HG03432 (cell line): ENCODE results near the gene C4A.
"Not testable (repeated sequence)": the region's sequence is repeated elsewhere in the genome, so short reads cannot be mapped to it uniquely, and the experiment has no call there.

Experiments used
- ATAC-seq: cut with Tn5 transposase; IDR thresholded peaks from one replicate; pipeline ENCODE4 v1.9.1; 2021; ENCODE audit warnings: mild to moderate bottlenecking, moderate library complexity; ENCODE audit not compliant: unreplicated experiment

C4A gene

GRCh38 chr6:31978831-31979230, 3.0 kb upstream of the C4A start:
- no peak for ATAC-seq

GRCh38 chr6:31979238-31979898, 2.5 kb upstream of the C4A start:
- no peak for ATAC-seq

GRCh38 chr6:31980195-31980876, 1.5 kb upstream of the C4A start:
- ATAC-seq: not testable (repeated sequence)

- ATAC-seq: not testable (repeated sequence)
Observed at GRCh38 chr6:31980998-31981397, 859 bp upstream of the C4A start.

- ATAC-seq: not testable (repeated sequence)
Observed at GRCh38 chr6:31989363-31989762, 7.5 kb downstream of the C4A start.

GRCh38 chr6:31994421-31994820, 12.6 kb downstream of the C4A start:
- ATAC-seq: not testable (repeated sequence)

GRCh38 chr6:31996385-31996784, 14.5 kb downstream of the C4A start:
- not testable (repeated sequence) for ATAC-seq

- ATAC-seq: not testable (repeated sequence)
Observed at GRCh38 chr6:32002546-32003268, 20.9 kb downstream of the C4A start.

GRCh38 chr6:32003301-32003700, 21.4 kb downstream of the C4A start:
- not testable (repeated sequence) for ATAC-seq

GRCh38 chr6:32004393-32004792, 22.5 kb downstream of the C4A start:
- not testable (repeated sequence) for ATAC-seq

- ATAC-seq: not testable (repeated sequence)
Observed at GRCh38 chr6:32004864-32005537, 23.1 kb downstream of the C4A start.

- not testable (repeated sequence) for ATAC-seq
Observed at GRCh38 chr6:32005538-32005880, 23.7 kb downstream of the C4A start.

GRCh38 chr6:32005991-32006529, 24.2 kb downstream of the C4A start:
- ATAC-seq: not testable (repeated sequence)

- ATAC-seq: not testable (repeated sequence)
Observed at GRCh38 chr6:32007086-32007485, 25.2 kb downstream of the C4A start.

- not testable (repeated sequence) for ATAC-seq
Observed at GRCh38 chr6:32008037-32008436, 26.2 kb downstream of the C4A start.

- ATAC-seq: not testable (repeated sequence)
Observed at GRCh38 chr6:32008616-32009015, 26.8 kb downstream of the C4A start.

- ATAC-seq: not testable (repeated sequence)
Observed at GRCh38 chr6:32009537-32009936, 27.7 kb downstream of the C4A start.

GRCh38 chr6:32010856-32011530, 29.1 kb downstream of the C4A start:
- ATAC-seq: not testable (repeated sequence)

GRCh38 chr6:32012941-32013617, 31.2 kb downstream of the C4A start:
- not testable (repeated sequence) for ATAC-seq

- ATAC-seq: not testable (repeated sequence)
Observed at GRCh38 chr6:32013738-32014137, 31.9 kb downstream of the C4A start.
